ENCODE data around the gene CCDC68.
"Not testable (repeated sequence)": the region's sequence is repeated elsewhere in the genome, so short reads cannot be mapped to it uniquely, and the experiment has no call there.

Gene CCDC68

GRCh38 chr18:54871231-54871630 lies 88.0 kb downstream of the CCDC68 start:
- no peak for DNase-seq

- DNase-seq: no peak
These were observed 92.1 kb downstream of the CCDC68 start for GRCh38 chr18:54867131-54867530.

- no peak for DNase-seq
These were observed 98.3 kb downstream of the CCDC68 start for GRCh38 chr18:54860941-54861340.

- DNase-seq: no peak
These were observed 99.4 kb downstream of the CCDC68 start for GRCh38 chr18:54859667-54860421.

- no peak for DNase-seq
These were observed 101.8 kb downstream of the CCDC68 start for GRCh38 chr18:54857499-54857898.

GRCh38 chr18:54856105-54856646 lies 103.1 kb downstream of the CCDC68 start:
- no peak for DNase-seq

- not testable (repeated sequence) for DNase-seq
These were observed 104.2 kb downstream of the CCDC68 start for GRCh38 chr18:54855050-54855449.

GRCh38 chr18:54852780-54853675 lies 106.2 kb downstream of the CCDC68 start:
- DNase-seq: no peak

All from fibroblast of skin of right quadriceps (primary cell).